Liver (tissue), 9 donors: ENCODE results near the gene FZD1. TPM values are rescaled to one million over a fixed set of nuclear protein-coding genes. Genes with fewer than 3 reads are reported as not detected.

ENCODE experiments used
- DNase-seq: peaks from one replicate; pipeline ENCODE4 v3.0.0-alpha.2; 2017; ENCODE audit warnings: low spot score
- H3K27ac ChIP-seq, 2 donors: one replicate each; pipeline ENCODE4 v1.7.0; 2013; ENCODE audit warnings: inconsistent platforms in 2 of 2, low read length in 2 of 2, control low read depth in 1 of 2, low read depth in 1 of 2, mild to moderate bottlenecking in 1 of 2
- H3K27me3 ChIP-seq, 4 donors: one replicate each; pipeline versions ENCODE4 v1.6.1 to v1.7.0; 2013; ENCODE audit warnings: low read length in 3 of 4, inconsistent platforms in 1 of 4, mild to moderate bottlenecking in 1 of 4, moderate library complexity in 1 of 4; ENCODE audit not compliant: control insufficient read depth in 4 of 4, insufficient read depth in 4 of 4
- H3K36me3 ChIP-seq, 4 donors: one replicate each; pipeline versions ENCODE4 v1.6.1 to v1.7.0; 2013; ENCODE audit warnings: low read length in 3 of 4, mild to moderate bottlenecking in 3 of 4, low read depth in 1 of 4, moderate library complexity in 1 of 4; ENCODE audit not compliant: control insufficient read depth in 4 of 4, insufficient read depth in 3 of 4
- H3K4me1 ChIP-seq, 4 donors: one replicate each; pipeline versions ENCODE4 v1.6.1 to v1.7.0; 2013; ENCODE audit warnings: low read length in 3 of 4, mild to moderate bottlenecking in 3 of 4, moderate library complexity in 1 of 4; ENCODE audit not compliant: control insufficient read depth in 4 of 4, insufficient read depth in 4 of 4
- H3K4me3 ChIP-seq, 3 donors: one replicate each; pipeline versions ENCODE4 v1.6.1 to v1.7.0; 2013; ENCODE audit warnings: low read length in 3 of 3, control low read depth in 1 of 3, low read depth in 1 of 3, mild to moderate bottlenecking in 1 of 3
- H3K9ac ChIP-seq, 2 donors: one replicate each; pipeline ENCODE4 v1.7.0; 2013; ENCODE audit warnings: low read length in 2 of 2, mild to moderate bottlenecking in 2 of 2, moderate library complexity in 2 of 2, control low read depth in 1 of 2, low read depth in 1 of 2
- H3K9me3 ChIP-seq, 4 donors: one replicate each; pipeline versions ENCODE4 v1.6.1 to v1.7.0; 2013; ENCODE audit warnings: low read length in 3 of 4; ENCODE audit not compliant: control insufficient read depth in 4 of 4
- ATF3 ChIP-seq: IDR thresholded peaks from 2 replicates; pipeline ENCODE4 v1.6.1; 2016; ENCODE audit warnings: antibody characterized with exemption
- CTCF ChIP-seq: fragments of 150-350 bp; IDR thresholded peaks from 2 replicates; pipeline ENCODE4 v1.5.1; 2017; ENCODE audit warnings: improper control_type of control experiment, low read depth, low read length; ENCODE audit not compliant: missing input control
- EGR1 ChIP-seq, 2 donors: IDR thresholded peaks; 2 replicates each; pipeline ENCODE4 v1.6.1; 2016 to 2018; ENCODE audit warnings: antibody characterized with exemption in 2 of 2, low read depth in 2 of 2
- FOXA1 ChIP-seq: IDR thresholded peaks from 2 replicates; pipeline ENCODE4 v1.6.1; 2016; ENCODE audit warnings: antibody characterized with exemption
- FOXA2 ChIP-seq: IDR thresholded peaks from 2 replicates; pipeline ENCODE4 v1.6.1; 2016; ENCODE audit warnings: antibody characterized with exemption
- GABPA ChIP-seq, 2 donors: IDR thresholded peaks in 1 of 2; conservative IDR thresholded peaks in 1 of 2; 2 replicates each; pipeline ENCODE4 v1.6.1; 2016; ENCODE audit warnings: antibody characterized with exemption in 2 of 2, mild to moderate bottlenecking in 1 of 2, moderate library complexity in 1 of 2
- HNF4A ChIP-seq, 2 donors: conservative IDR thresholded peaks; 2 replicates each; pipeline ENCODE4 v1.6.1; 2016; ENCODE audit warnings: antibody characterized with exemption in 2 of 2, mild to moderate bottlenecking in 2 of 2
- HNF4G ChIP-seq: IDR thresholded peaks from 2 replicates; pipeline ENCODE4 v1.6.1; 2016; ENCODE audit warnings: antibody characterized with exemption
- JUND ChIP-seq, 2 donors: IDR thresholded peaks; 2 replicates each; pipeline ENCODE4 v1.6.1; 2016; ENCODE audit warnings: antibody characterized with exemption in 2 of 2
- NR2F2 ChIP-seq: IDR thresholded peaks from 2 replicates; pipeline ENCODE4 v1.6.1; 2016; ENCODE audit warnings: antibody characterized with exemption
- RAD21 ChIP-seq, 2 donors: IDR thresholded peaks; 2 replicates each; pipeline ENCODE4 v1.6.1; 2016; ENCODE audit warnings: antibody characterized with exemption in 2 of 2, mild to moderate bottlenecking in 2 of 2
- REST ChIP-seq: IDR thresholded peaks from 2 replicates; pipeline ENCODE4 v1.6.1; 2016; ENCODE audit warnings: antibody characterized with exemption, mild to moderate bottlenecking
- RXRA ChIP-seq, 2 donors: IDR thresholded peaks; 2 replicates each; pipeline ENCODE4 v1.6.1; 2017 to 2018; ENCODE audit warnings: antibody characterized with exemption in 2 of 2, mild to moderate bottlenecking in 1 of 2
- SP1 ChIP-seq: IDR thresholded peaks from 2 replicates; pipeline ENCODE4 v1.6.1; 2018; ENCODE audit warnings: antibody characterized with exemption, mild to moderate bottlenecking
- TAF1 ChIP-seq: conservative IDR thresholded peaks from 2 replicates; pipeline ENCODE4 v1.6.1; 2016; ENCODE audit warnings: antibody characterized with exemption, mild to moderate bottlenecking
- YY1 ChIP-seq: IDR thresholded peaks from 2 replicates; pipeline ENCODE4 v1.6.1; 2016; ENCODE audit warnings: antibody characterized with exemption, mild to moderate bottlenecking
- ZBTB33 ChIP-seq: IDR thresholded peaks from 2 replicates; pipeline ENCODE4 v1.6.1; 2016; ENCODE audit warnings: antibody characterized with exemption
- WGBS: extraction: QIAGEN DNeasy Blood & Tissue Kit; methylation state at CpG from one replicate; pipeline ENCODE4 v1.1.7; 2013; 5-methylcytosine and 5-hydroxymethylcytosine counted together
- polyA plus RNA-seq, 2 donors: library from polyadenylated mRNA; stranded (reverse) in 1 of 2; unstranded in 1 of 2; fragments of 200-250 nt in 1 of 2; fragments of >200 nt in 1 of 2; fragmentation: Nextera tagmentation in 1 of 2; extraction: Ambion mirVana in 1 of 2; gene quantifications; one replicate each; pipeline versions ENCODE4 v1.2.1 to v1.2.3, GENCODE V29; 2013 to 2015
- total RNA-seq, 2 donors: library from RNA; depleted of rRNA; stranded (reverse); fragments of >200 nt; gene quantifications; one replicate each; pipeline ENCODE4 v1.2.3, GENCODE V29; 2014
- TF ChIP-seq, protein P1 (sequence below): IDR thresholded peaks from 2 replicates; pipeline ENCODE4 v1.6.1; 2016; ENCODE audit warnings: antibody characterized with exemption
- donor health status: healthy.
- donor health status: healthy.
- donor health status: healthy.
- donor health status: healthy.
- donor health status: healthy.

Gene FZD1
- total and polyA plus RNA-seq, 4 donors, result 0.68 to 3.8 (median 2.6) TPM

- Histone ChIP-seq H3K27ac (no peak overlapping the region), H3K36me3 (no peaks in the 10 kb centered on the region), H3K4me1 (no peaks in the 10 kb centered on the region), H3K9me3 (no peaks in the 10 kb centered on the region), H3K27me3 (no peaks in the 10 kb centered on the region), H3K9ac (no peak overlapping the region), H3K4me3 (no peak overlapping the region)
- no peak for DNase-seq
- no peak for TF ChIP-seq NR2F2
- no peak for TF ChIP-seq HNF4G
- TF ChIP-seq FOXA2, result no peak
- TF ChIP-seq JUND (IDR thresholded peaks at IDR 0.05), result no peak
- TF ChIP-seq, protein P1, sequence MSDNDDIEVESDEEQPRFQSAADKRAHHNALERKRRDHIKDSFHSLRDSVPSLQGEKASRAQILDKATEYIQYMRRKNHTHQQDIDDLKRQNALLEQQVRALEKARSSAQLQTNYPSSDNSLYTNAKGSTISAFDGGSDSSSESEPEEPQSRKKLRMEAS, result no peak
- TF ChIP-seq RXRA (IDR thresholded peaks at IDR 0.05), result no peak
- TF ChIP-seq HNF4A (conservative IDR thresholded peaks at IDR 0.05), result no peak
- no peak for TF ChIP-seq CTCF
- no peak for TF ChIP-seq RAD21 (IDR thresholded peaks at IDR 0.05)
- TF ChIP-seq SP1, result no peak
- no peak for TF ChIP-seq GABPA (IDR thresholded peaks at IDR 0.05 in 1 of 2, conservative IDR thresholded peaks at IDR 0.05 in 1 of 2)
- TF ChIP-seq YY1, result no peak
- TF ChIP-seq EGR1 (IDR thresholded peaks at IDR 0.05; ENCODE audit: low read depth in 2 of 2), result no peak
- TF ChIP-seq ATF3, result no peak
- TF ChIP-seq TAF1, result no peak
- TF ChIP-seq REST, result no peak
- no peak for TF ChIP-seq FOXA1
- TF ChIP-seq ZBTB33, result no peak
- WGBS, result 87% methylated on average over 3 of the region's 3 CpGs
Observed at GRCh38 chr7:91295576-91295975, 31.3 kb downstream of the FZD1 start.
